Fibroblast of pulmonary artery (primary cell): ENCODE results near the gene LEF1.

Experiments
- DNase-seq: peaks from one replicate; pipeline ENCODE4 v3.0.0-alpha.2; 2010; ENCODE audit warnings: low read depth
- H3K4me3 ChIP-seq: replicated peaks from 2 replicates; pipeline ENCODE4 v1.5.1; 2011; ENCODE audit warnings: low read depth, mild to moderate bottlenecking, control low read depth, low read length, moderate library complexity
- TF ChIP-seq, protein P1 (sequence below): IDR thresholded peaks from 2 replicates; pipeline ENCODE4 v1.5.1; 2011; ENCODE audit warnings: mild to moderate bottlenecking, control low read depth, low read length, inconsistent platforms; ENCODE audit errors: missing control alignments

LEF1 gene

DNA sequence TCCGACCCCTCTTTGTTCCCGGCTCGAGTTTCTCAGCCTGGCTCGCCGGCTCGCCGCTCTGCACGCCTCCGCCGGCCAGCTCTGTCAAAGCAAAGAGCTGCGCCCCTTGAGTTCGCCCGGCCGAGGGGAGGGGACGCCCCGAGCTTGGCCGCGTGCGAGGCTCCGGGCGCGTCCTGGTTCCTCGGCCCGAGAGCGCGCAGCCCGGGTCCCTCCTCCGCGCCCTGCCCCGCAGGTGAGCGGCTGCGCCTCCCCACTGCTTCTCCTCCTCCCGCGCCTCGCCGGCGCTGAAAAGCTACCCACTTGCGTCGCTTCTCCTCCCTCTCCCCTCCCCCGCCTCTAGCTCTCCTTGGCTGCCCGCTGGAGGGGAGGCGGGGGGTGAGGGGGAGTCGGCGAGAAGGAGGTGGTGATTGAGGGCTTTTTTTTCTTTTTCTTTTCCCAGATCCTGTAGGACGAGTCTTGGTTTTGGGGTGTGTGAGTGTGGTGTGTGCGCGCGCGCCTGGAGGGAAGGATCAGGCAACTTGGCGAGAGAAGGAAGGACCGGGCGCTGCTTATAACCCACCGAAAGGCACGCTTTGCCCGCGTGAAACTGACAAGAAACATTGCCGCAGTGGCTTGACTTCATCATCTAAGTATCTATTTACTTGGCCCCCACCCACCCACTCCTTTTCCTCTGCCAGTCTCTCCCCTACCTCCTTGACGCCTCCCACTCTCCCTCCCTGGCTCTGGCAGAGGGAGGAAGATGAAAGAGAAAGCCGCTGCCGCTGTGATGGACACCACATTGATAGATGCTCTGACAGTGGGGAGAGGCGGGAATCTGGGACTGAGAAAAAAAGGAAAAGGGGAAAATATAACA is at the start of gene LEF1:
TSS of gene LEF1 (minus strand) at position 262 of the 853 bp plus-strand sequence. CDS start 1,165 bp downstream, outside the sequence.
- peak within 1 kb of the TSS; percentile 58 for H3K4me3 ChIP-seq
- TF ChIP-seq, protein P1, sequence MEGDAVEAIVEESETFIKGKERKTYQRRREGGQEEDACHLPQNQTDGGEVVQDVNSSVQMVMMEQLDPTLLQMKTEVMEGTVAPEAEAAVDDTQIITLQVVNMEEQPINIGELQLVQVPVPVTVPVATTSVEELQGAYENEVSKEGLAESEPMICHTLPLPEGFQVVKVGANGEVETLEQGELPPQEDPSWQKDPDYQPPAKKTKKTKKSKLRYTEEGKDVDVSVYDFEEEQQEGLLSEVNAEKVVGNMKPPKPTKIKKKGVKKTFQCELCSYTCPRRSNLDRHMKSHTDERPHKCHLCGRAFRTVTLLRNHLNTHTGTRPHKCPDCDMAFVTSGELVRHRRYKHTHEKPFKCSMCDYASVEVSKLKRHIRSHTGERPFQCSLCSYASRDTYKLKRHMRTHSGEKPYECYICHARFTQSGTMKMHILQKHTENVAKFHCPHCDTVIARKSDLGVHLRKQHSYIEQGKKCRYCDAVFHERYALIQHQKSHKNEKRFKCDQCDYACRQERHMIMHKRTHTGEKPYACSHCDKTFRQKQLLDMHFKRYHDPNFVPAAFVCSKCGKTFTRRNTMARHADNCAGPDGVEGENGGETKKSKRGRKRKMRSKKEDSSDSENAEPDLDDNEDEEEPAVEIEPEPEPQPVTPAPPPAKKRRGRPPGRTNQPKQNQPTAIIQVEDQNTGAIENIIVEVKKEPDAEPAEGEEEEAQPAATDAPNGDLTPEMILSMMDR: no peak
- peak; percentile 27 for DNase-seq

DNA sequence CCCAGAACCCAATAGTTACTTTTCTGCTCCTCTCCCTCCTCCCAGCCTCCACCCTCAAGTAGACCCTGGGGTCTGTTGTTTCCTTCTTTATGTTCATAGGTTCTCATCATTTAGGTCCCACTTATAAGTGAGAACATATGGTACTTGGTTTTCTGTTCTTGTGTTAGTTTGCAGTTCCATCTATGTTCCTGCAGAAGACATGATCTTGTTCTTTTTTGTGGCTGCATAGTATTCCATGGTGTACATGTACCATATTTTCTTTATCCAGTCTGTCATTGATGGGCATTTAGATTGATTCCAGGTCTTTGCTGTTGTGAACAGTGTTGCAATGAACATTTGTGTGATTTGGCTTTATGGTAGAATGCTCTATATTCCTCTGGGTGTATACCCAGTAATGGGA is 47.8 kb upstream of the LEF1 start:
- TF ChIP-seq, protein P1: no peak
- no peak overlapping the region for H3K4me3 ChIP-seq
- DNase-seq: no peak

DNA sequence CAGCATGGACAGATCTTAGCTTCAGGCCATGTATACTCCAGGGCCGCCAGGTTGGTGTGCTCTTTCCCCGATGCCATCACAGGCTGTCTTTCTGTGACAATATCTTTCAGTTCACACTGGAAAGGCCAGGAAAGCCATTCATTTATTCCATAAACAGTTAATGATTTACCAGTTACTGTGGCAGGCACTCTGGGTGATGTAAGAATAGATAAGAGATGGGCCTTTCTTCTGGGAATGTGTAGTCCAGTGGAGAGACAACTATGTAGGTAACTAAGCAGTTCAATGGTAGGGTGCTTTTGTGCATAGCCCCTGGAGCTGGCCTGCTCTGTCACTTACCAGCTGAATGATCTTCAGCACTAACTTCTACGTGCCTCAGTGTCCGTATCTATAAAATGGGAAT is 46.3 kb upstream of the LEF1 start:
- no peak overlapping the region for H3K4me3 ChIP-seq
- no peak for DNase-seq
- TF ChIP-seq, protein P1: no peak

DNA sequence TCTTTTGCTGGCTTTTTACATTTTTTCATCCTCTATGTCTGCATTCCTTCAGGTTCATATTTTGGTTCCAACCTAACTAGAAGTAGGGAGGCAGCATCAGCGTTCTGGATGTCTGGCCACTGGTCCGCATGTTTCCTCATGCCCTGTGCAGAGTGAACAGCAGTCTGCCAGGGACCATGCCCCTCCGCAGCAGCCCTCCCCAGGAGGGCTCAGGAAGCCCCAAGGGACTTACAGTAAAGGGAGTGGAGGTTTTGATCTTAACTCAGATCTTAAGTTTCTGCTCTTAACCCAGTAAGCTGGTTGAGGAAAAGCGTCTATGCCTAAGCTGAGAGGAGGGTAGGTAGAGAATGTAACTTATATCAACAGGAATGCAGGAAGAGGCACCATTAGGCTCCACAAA is 45.0 kb upstream of the LEF1 start:
- TF ChIP-seq, protein P1: no peak
- no peak overlapping the region for H3K4me3 ChIP-seq
- no peak for DNase-seq

DNA sequence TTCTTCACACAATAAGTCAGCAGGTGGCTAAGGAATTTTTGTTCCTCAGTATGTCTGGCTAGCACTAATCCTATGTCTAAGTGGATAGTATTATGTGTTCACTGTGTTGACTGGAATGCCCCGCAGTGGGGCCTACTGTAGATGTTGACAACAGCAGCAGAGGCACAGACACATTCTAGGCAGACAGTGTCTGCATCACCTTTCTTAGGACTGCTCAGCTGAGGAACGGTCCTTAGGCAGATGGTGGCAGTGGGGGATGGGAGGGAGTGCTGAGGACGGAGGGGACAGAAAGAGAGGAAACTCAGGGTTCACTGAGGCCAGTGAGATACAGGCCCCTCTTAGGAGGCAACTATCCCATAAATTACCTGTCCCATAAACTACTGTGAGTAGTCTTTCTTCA is 44.6 kb upstream of the LEF1 start:
- no peak for DNase-seq
- no peak overlapping the region for H3K4me3 ChIP-seq
- TF ChIP-seq, protein P1: no peak

DNA sequence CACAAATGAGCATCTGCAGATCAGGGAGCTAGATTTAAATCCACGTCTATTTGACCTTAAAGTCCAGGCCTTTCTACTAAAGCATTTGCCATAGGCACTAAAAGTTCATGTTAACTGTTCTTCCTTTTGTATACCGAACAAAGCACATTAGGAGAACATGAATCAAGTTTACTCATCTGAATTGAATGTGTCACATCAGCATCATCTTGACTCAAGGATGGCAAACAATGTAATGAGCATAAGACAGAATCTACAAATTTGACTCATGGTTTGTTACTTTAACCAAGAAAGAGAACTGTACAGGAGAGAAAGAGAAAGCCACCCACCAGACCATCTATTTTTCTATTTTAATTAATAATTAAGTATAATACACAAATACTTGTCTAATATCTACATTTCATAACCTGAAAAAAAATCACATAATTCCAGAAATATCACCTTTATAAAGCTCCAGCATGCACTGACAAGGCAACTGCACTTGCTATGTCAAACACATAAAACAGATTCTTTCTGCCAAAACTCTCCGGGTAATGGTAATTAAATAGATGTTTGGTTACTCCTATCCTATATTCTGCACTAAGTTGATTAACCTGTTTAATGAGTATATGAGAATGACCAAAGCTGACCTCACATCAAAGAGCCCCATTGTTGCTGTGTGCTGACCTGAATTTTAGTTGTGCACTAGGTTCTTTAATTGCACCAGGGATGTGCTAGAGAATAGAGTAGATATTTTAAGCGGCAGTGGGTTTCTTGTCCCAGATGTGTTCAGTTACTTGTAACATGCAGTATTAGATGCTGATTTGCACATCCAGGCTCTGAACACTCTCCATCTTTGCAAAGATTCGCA is 42.5 kb upstream of the LEF1 start:
- H3K4me3 ChIP-seq: no peak overlapping the region
- DNase-seq: no peak
- TF ChIP-seq, protein P1: no peak
